Stimulated activated memory B cell treated with anti-CD40 and anti-IgM and Interleukin-4, amounts not matched to agents 10 μg/mL and 1 μg/mL and 100 μg/mL, for 72 hours (primary cell): ENCODE data around the gene RERE.
"Not testable (repeated sequence)": the region's sequence is repeated elsewhere in the genome, so short reads cannot be mapped to it uniquely, and the experiment has no call there.

Experiments used
- ATAC-seq: fragments of 150-1000 bp; cut with Tn5 transposase; 2 replicates; pipeline ENCODE4 v1.10.0; 2021
- H3K27ac Mint-ChIP-seq: one replicate; pipeline ENCODE4 v1.8.0; 2022; ENCODE audit warnings: mild to moderate bottlenecking, mixed read lengths
- H3K27me3 Mint-ChIP-seq: one replicate; pipeline ENCODE4 v1.8.0; 2022; ENCODE audit warnings: mixed read lengths
- H3K36me3 Mint-ChIP-seq: one replicate; pipeline ENCODE4 v1.8.0; 2022; ENCODE audit warnings: mixed read lengths
- H3K4me1 Mint-ChIP-seq: one replicate; pipeline ENCODE4 v1.8.0; 2022; ENCODE audit warnings: mixed read lengths
- H3K4me3 Mint-ChIP-seq: one replicate; pipeline ENCODE4 v1.8.0; 2022; ENCODE audit warnings: mild to moderate bottlenecking, moderate library complexity, mixed read lengths
- H3K9me3 Mint-ChIP-seq: one replicate; pipeline ENCODE4 v1.8.0; 2022; ENCODE audit warnings: mixed read lengths

RERE gene

GRCh38 chr1:8523666-8524206 is 293.7 kb downstream of the RERE start:
- peaks cover 28% of the 10 kb centered on the region for H3K4me1 Mint-ChIP-seq

GRCh38 chr1:8520483-8520966 is 296.9 kb downstream of the RERE start:
- Mint-ChIP-seq H3K4me1 (peaks cover 44% of the 10 kb centered on the region), H3K4me3 (no peak overlapping the region), H3K36me3 (peaks cover 31% of the 10 kb centered on the region), H3K27ac (peak overlapping the region; percentile 46), H3K9me3 (no peaks in the 10 kb centered on the region), H3K27me3 (no peaks in the 10 kb centered on the region)
- ATAC-seq = no peak

More at GRCh38 chr1:8523666-8524206, 293.7 kb downstream of the RERE start:
- Mint-ChIP-seq H3K27ac (no peak overlapping the region), H3K4me3 (peak overlapping the region; percentile 50), H3K9me3 (no peaks in the 10 kb centered on the region), H3K36me3 (peaks cover 28% of the 10 kb centered on the region), H3K27me3 (no peaks in the 10 kb centered on the region)
- no peak for ATAC-seq

- Mint-ChIP-seq H3K4me3 (no peak overlapping the region), H3K27me3 (no peaks in the 10 kb centered on the region), H3K36me3 (peaks cover 31% of the 10 kb centered on the region), H3K9me3 (no peaks in the 10 kb centered on the region), H3K27ac (no peak overlapping the region), H3K4me1 (peaks cover 53% of the 10 kb centered on the region)
- ATAC-seq = no peak
Observed at GRCh38 chr1:8519167-8519566, 298.3 kb downstream of the RERE start.

GRCh38 chr1:8518490-8518801 is 299.0 kb downstream of the RERE start:
- H3K36me3 Mint-ChIP-seq = peaks cover 28% of the 10 kb centered on the region
- ATAC-seq = no peak
- H3K27ac Mint-ChIP-seq = peak overlapping the region; percentile 18
- peaks cover 53% of the 10 kb centered on the region for H3K4me1 Mint-ChIP-seq
- no peaks in the 10 kb centered on the region for H3K9me3 Mint-ChIP-seq
- no peak overlapping the region for H3K4me3 Mint-ChIP-seq
- no peaks in the 10 kb centered on the region for H3K27me3 Mint-ChIP-seq

GRCh38 chr1:8517661-8518489 is 299.6 kb downstream of the RERE start:
- Mint-ChIP-seq H3K4me3 (no peak overlapping the region), H3K9me3 (no peaks in the 10 kb centered on the region), H3K4me1 (peaks cover 53% of the 10 kb centered on the region), H3K27me3 (no peaks in the 10 kb centered on the region), H3K27ac (peak overlapping the region; percentile 18), H3K36me3 (peaks cover 23% of the 10 kb centered on the region)
- no peak for ATAC-seq

GRCh38 chr1:8516793-8517556 is 300.5 kb downstream of the RERE start:
- H3K27me3 Mint-ChIP-seq = no peaks in the 10 kb centered on the region

GRCh38 chr1:8516278-8516777 is 301.1 kb downstream of the RERE start:
- H3K9me3 Mint-ChIP-seq = no peaks in the 10 kb centered on the region
- peak overlapping the region; percentile 18 for H3K27ac Mint-ChIP-seq
- ATAC-seq = no peak
- H3K36me3 Mint-ChIP-seq = peaks cover 19% of the 10 kb centered on the region
- no peaks in the 10 kb centered on the region for H3K27me3 Mint-ChIP-seq
- no peak overlapping the region for H3K4me3 Mint-ChIP-seq
- H3K4me1 Mint-ChIP-seq = peaks cover 61% of the 10 kb centered on the region

More at GRCh38 chr1:8516793-8517556, 300.5 kb downstream of the RERE start:
- Mint-ChIP-seq H3K9me3 (no peaks in the 10 kb centered on the region), H3K36me3 (peaks cover 20% of the 10 kb centered on the region), H3K4me1 (peaks cover 56% of the 10 kb centered on the region), H3K4me3 (no peak overlapping the region), H3K27ac (peak overlapping the region; percentile 18)
- no peak for ATAC-seq

GRCh38 chr1:8512504-8512903 is 304.9 kb downstream of the RERE start:
- peaks cover 20% of the 10 kb centered on the region for H3K36me3 Mint-ChIP-seq
- no peak for ATAC-seq
- no peak overlapping the region for H3K4me3 Mint-ChIP-seq
- no peaks in the 10 kb centered on the region for H3K9me3 Mint-ChIP-seq
- H3K4me1 Mint-ChIP-seq = peaks cover 56% of the 10 kb centered on the region
- H3K27me3 Mint-ChIP-seq = no peaks in the 10 kb centered on the region
- no peak overlapping the region for H3K27ac Mint-ChIP-seq

- Mint-ChIP-seq H3K36me3 (peaks cover 27% of the 10 kb centered on the region), H3K4me1 (peaks cover 38% of the 10 kb centered on the region), H3K9me3 (no peaks in the 10 kb centered on the region), H3K27me3 (no peaks in the 10 kb centered on the region), H3K4me3 (peak overlapping the region; percentile 65), H3K27ac (peak overlapping the region; percentile 80)
- peak; percentile 61 for ATAC-seq
Observed at GRCh38 chr1:8510041-8510823, 307.2 kb downstream of the RERE start.

- no peaks in the 10 kb centered on the region for H3K27me3 Mint-ChIP-seq
- no peak for ATAC-seq
- H3K36me3 Mint-ChIP-seq = peaks cover 30% of the 10 kb centered on the region
- no peaks in the 10 kb centered on the region for H3K9me3 Mint-ChIP-seq
- H3K27ac Mint-ChIP-seq = peak overlapping the region; percentile 80
- peak overlapping the region; percentile 65 for H3K4me3 Mint-ChIP-seq
- H3K4me1 Mint-ChIP-seq = peaks cover 36% of the 10 kb centered on the region
Observed at GRCh38 chr1:8509579-8509978, 307.9 kb downstream of the RERE start.

- no peaks in the 10 kb centered on the region for H3K9me3 Mint-ChIP-seq
- ATAC-seq = no peak
- H3K27me3 Mint-ChIP-seq = no peaks in the 10 kb centered on the region
- H3K4me3 Mint-ChIP-seq = no peak overlapping the region
- H3K36me3 Mint-ChIP-seq = peaks cover 31% of the 10 kb centered on the region
- peaks cover 30% of the 10 kb centered on the region for H3K4me1 Mint-ChIP-seq
- no peak overlapping the region for H3K27ac Mint-ChIP-seq
Observed at GRCh38 chr1:8506995-8507615, 310.3 kb downstream of the RERE start.

- Mint-ChIP-seq H3K36me3 (peaks cover 31% of the 10 kb centered on the region), H3K27me3 (no peaks in the 10 kb centered on the region), H3K4me1 (peaks cover 24% of the 10 kb centered on the region), H3K27ac (no peak overlapping the region), H3K9me3 (no peaks in the 10 kb centered on the region), H3K4me3 (no peak overlapping the region)
- no peak for ATAC-seq
Observed at GRCh38 chr1:8506456-8506855, 311.0 kb downstream of the RERE start.

- Mint-ChIP-seq H3K9me3 (no peaks in the 10 kb centered on the region), H3K4me1 (peaks cover 5% of the 10 kb centered on the region), H3K27me3 (no peaks in the 10 kb centered on the region), H3K36me3 (peaks cover 45% of the 10 kb centered on the region), H3K4me3 (no peak overlapping the region), H3K27ac (peak overlapping the region; percentile 27)
- no peak for ATAC-seq
Observed at GRCh38 chr1:8503842-8504241, 313.6 kb downstream of the RERE start.

- not testable (repeated sequence) for H3K4me3 Mint-ChIP-seq, H3K4me1 Mint-ChIP-seq, H3K27me3 Mint-ChIP-seq, H3K9me3 Mint-ChIP-seq, ATAC-seq
- peaks cover 36% of the 10 kb centered on the region for H3K36me3 Mint-ChIP-seq
- H3K27ac Mint-ChIP-seq = peak overlapping the region; percentile 27
Observed at GRCh38 chr1:8502949-8503348, 314.5 kb downstream of the RERE start.
